GM18867 (cell line): ENCODE measurements around the gene F2RL2.
A peak's percentile ranks its signal among the peaks of the same experiment; 100 is the strongest.
"Not testable (repeated sequence)": the region's sequence is repeated elsewhere in the genome, so short reads cannot be mapped to it uniquely, and the experiment has no call there.

Experiments used
- ATAC-seq: cut with Tn5 transposase; IDR thresholded peaks from one replicate; pipeline ENCODE4 v1.9.1; 2021; ENCODE audit warnings: mild to moderate bottlenecking, moderate library complexity; ENCODE audit not compliant: unreplicated experiment

The F2RL2 gene

GRCh38 chr5:76622076-76622475, 1.1 kb downstream of the F2RL2 start:
- no peak for ATAC-seq

GRCh38 chr5:76620166-76620565, 3.0 kb downstream of the F2RL2 start:
- no peak for ATAC-seq

- no peak for ATAC-seq
Measured at GRCh38 chr5:76617675-76618074, 5.5 kb downstream of the F2RL2 start.

DNA sequence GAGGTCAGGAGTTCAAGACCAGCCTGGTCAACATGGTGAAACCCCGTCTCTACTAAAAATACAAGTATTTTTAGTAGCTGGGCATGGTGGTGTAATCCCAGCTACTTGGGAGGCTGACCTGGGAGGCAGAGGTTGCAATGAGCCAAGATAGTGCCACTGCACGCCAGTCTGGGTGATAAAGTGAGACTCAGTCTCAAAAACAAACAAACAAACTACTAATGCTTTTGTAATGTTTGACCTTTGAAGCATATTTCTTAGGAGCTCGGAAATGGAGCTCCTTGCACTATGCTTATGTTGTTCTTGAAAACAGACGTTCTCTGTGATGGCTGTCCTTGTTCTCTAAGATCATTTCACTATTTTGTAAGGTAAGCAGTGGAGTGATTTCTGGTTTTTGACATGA, 6.0 kb downstream of the F2RL2 start:
- ATAC-seq, result no peak

GRCh38 chr5:76616206-76616605, 7.0 kb downstream of the F2RL2 start:
- ATAC-seq, result no peak

- ATAC-seq, result no peak
Measured at GRCh38 chr5:76615759-76616158, 7.4 kb downstream of the F2RL2 start.

GRCh38 chr5:76612942-76613341, 10.3 kb downstream of the F2RL2 start:
- ATAC-seq, result no peak

DNA sequence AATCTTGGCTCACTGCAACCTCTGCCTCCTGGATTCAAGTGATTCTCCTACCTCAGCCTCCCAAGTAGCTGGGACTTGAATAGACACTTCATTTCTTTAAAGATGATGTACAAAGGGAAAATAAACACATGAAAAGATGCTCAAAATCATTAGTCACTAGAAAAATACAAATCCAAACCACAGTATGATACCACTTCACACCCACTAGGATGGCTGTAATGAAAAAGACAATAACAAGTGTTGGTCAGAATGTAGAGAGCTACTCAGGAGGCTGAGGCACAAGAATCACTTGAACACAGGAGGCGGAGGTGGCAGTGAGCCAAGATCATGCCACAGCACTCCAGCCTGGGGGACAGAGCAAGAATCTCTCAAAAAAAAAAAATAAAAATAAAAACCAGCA, 13.0 kb downstream of the F2RL2 start:
- ATAC-seq, result no peak

GRCh38 chr5:76608833-76609232, 14.4 kb downstream of the F2RL2 start:
- no peak for ATAC-seq

DNA sequence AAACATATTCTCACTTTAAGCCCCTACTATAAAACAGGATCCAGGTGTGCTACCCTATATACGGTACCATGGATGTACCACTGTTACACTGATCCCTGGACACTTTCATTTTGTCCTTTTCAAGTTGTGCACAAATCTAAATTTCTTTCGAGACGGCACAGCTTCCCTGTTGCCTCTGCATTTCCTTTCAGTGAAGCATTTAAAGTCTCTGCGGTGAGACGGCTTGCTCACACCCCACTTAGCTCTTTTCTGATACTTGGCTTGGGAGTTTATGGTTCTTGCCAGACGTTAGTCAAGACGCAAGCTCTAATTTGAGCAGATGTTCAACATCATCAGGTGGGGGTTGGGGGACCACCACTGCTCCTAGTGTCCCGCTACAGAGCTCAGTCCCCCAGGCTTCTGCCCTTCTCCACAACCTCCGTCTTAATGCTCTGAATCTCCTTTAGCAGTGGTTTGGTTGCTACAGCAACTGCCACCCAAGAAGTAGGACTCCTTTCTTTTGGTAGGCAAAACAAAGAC, 15.8 kb downstream of the F2RL2 start:
- ATAC-seq, result no peak

DNA sequence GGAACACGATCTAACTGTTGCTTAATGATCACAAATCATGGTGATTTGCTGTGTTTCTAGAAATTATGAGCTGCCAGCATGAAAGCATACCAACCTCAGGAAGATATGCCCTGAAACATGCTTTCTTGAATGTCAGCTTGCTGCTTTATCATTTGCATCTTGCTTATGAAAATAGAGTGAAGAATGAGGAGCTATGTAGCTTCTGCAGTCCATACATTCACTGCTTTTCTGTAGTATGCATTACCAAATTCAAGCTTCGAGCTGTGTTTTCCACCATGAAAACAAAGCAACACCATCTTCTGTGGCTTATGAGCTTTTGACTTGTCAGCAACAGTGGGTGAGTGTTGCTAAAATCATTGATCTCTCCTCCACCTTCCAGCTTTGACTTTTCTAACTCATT, 16.5 kb downstream of the F2RL2 start:
- ATAC-seq, result no peak

DNA sequence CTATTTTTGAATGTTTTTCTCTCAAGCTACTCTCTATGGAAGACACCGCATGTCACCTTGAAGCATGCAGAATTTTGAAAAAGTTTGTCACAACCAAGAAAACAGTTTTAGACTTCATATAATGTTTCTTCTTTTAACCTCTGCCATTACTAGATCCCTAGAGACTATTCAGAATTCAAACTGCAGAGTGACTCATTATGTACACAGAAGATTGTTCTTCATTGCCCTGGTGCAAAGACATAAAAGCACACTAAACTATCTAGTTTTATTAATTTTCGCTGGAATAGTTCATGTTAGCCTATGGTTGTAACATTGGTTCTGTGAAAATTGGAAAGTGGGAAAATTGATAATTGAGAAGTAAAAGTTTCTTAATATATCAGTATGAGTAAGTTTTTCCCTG, 18.4 kb downstream of the F2RL2 start:
- no peak for ATAC-seq

- ATAC-seq, result not testable (repeated sequence)
Measured at GRCh38 chr5:76603991-76604390, 19.2 kb downstream of the F2RL2 start.

GRCh38 chr5:76602094-76602726, 21.0 kb downstream of the F2RL2 start:
- ATAC-seq, result no peak

GRCh38 chr5:76601470-76601869, 21.7 kb downstream of the F2RL2 start:
- ATAC-seq, result peak; percentile 49

GRCh38 chr5:76600716-76601115, 22.5 kb downstream of the F2RL2 start:
- ATAC-seq, result no peak

- no peak for ATAC-seq
Measured at GRCh38 chr5:76598531-76598930, 24.7 kb downstream of the F2RL2 start.

- ATAC-seq, result no peak
Measured at GRCh38 chr5:76595755-76596481, 27.3 kb downstream of the F2RL2 start.

DNA sequence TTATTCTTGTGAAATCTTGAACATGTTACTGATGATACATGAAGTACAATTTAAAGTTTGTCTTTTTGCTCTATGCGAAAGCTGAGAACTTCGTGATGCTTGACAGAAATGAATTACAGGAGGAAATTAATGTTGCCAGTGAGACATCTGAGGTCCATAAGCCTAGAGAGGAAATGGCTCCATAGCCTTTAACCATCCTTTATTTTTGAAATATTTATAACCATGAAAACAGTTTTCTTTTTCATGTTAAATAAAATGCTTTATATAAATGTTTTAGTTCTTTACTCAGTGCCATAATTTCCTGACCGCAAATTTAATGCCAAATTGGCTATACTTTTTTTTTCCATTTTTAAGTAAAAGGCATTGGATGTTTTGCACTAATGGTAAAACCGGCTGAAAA, 29.1 kb downstream of the F2RL2 start:
- ATAC-seq, result no peak

DNA sequence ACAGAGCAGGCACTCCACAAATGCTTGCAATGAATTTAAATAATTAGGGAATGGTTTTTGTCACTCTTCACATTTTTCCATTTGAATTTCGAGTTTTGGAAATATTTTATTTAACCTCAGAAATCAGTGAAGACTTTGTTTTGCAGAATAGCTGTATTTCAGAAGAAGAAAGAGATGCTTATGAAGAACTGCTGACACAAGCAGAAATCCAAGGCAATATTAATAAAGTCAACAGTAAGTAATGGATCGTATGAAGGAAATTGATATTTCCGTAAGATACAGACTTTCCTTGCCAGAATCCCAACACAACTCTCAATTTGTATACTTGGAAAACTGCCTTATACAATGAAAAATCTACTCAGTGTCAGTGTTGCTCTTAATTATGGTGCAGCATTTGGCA, 30.5 kb downstream of the F2RL2 start:
- ATAC-seq, result no peak

DNA sequence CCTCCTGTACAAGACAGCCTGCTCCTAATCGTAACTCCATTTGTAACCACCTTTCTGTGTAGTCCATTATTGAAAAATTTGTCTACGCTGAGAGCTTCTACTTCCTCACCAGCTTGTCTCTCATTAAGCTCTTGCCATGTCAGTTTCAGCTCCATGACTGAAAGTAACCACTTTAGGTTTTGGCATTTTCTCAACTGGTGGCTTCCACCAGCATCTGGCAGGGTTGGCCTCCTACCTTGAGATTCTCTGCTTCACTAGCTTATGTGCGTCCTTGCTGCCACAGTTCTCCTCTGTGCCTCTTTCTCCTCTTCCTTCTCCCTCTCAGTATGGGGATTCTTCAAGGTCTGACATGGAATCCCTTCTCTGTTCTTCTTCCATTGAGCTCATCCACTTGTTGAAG, 31.8 kb downstream of the F2RL2 start:
- ATAC-seq, result no peak

DNA sequence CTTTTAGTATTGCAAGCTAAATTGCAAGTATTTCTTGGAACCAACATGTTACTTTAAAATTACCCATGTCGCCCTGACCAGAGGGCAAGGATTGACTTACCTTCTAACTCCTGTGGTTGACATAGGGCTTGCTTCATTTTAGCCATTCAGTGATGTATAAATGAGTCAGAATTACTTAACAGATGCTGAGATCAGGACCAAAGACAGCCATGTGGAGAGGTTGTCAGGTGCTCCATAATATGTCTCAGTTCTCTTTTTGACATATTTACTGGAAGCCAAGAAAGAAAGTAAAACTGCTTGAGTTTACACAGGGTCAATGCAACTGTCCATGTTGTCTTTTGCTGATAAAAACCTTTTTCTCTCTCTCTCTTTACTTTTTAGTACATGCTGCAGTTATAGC, 33.2 kb downstream of the F2RL2 start:
- peak; percentile 98 for ATAC-seq

- ATAC-seq, result no peak
Measured at GRCh38 chr5:76586531-76586930, 36.7 kb downstream of the F2RL2 start.
